Hepatocyte (in vitro differentiated cells): ENCODE data around the gene CAPZB.

ENCODE experiments used
- EZH2 ChIP-seq: fragments of 200-600 bp; sonication (generic); IDR thresholded peaks from 2 replicates; pipeline ENCODE4 v1.6.1; 2016; ENCODE audit warnings: antibody characterized with exemption, mild to moderate bottlenecking, borderline replicate concordance
- EZH2phosphoT487 ChIP-seq: fragments of 200-600 bp; sonication (generic); IDR thresholded peaks from one replicate; pipeline ENCODE4 v1.6.1; 2018; ENCODE audit warnings: antibody characterized with exemption, mild to moderate bottlenecking, low read depth, moderate library complexity; ENCODE audit not compliant: unreplicated experiment, severe bottlenecking
- TF ChIP-seq, protein P1 (sequence below): fragments of 200-600 bp; sonication (generic); IDR thresholded peaks from 2 replicates; pipeline ENCODE4 v1.5.1; 2016; ENCODE audit warnings: antibody characterized with exemption, mild to moderate bottlenecking; ENCODE audit not compliant: poor library complexity

DNA sequence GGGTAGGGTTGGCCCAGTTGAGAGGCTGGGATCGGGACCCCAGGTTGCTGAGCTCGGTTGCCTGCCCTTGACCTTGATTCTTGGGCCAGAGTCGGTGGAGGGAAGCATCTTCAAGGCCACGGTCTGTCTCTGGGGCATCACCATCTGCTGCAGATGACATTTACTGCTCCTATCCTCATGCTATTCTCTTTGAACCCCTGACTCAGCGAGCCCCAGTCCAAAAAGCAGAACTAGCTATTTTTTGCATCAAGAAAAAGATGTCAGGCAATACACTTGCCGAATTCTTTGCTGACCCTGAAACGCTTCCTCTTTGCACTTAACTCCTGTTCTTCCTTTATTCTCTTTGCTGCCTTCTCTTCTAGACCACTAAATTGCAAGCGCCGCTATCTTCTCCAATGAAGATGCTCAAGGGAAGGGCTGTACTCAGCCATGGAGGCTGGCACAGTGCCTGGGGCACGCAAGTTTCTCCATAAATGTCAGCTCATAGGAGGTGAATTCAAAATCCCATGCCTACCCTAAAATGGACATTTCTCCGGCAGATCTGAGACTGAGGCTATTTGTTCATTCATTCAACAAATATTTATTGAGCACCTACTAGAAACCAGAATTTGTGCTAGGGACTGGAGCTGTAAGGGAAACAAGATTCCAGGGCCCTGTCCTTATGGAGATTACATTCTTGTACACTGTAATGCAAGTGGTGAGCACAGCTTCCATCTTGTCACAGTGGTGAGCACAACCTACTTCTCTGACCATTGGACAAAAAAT, 20.5 kb upstream of the CAPZB start:
- TF ChIP-seq, protein P1, sequence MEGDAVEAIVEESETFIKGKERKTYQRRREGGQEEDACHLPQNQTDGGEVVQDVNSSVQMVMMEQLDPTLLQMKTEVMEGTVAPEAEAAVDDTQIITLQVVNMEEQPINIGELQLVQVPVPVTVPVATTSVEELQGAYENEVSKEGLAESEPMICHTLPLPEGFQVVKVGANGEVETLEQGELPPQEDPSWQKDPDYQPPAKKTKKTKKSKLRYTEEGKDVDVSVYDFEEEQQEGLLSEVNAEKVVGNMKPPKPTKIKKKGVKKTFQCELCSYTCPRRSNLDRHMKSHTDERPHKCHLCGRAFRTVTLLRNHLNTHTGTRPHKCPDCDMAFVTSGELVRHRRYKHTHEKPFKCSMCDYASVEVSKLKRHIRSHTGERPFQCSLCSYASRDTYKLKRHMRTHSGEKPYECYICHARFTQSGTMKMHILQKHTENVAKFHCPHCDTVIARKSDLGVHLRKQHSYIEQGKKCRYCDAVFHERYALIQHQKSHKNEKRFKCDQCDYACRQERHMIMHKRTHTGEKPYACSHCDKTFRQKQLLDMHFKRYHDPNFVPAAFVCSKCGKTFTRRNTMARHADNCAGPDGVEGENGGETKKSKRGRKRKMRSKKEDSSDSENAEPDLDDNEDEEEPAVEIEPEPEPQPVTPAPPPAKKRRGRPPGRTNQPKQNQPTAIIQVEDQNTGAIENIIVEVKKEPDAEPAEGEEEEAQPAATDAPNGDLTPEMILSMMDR, result no peak
- no peak for TF ChIP-seq EZH2
- no peak for TF ChIP-seq EZH2phosphoT487
